K562 (cell line): Measurements from ENCODE around the gene CCDC7. TPM values are rescaled to one million over a fixed set of nuclear protein-coding genes. Genes with fewer than 3 reads are reported as not detected.

Experiments
- ATAC-seq: fragments of 200-7000 bp; cut with Tn5 transposase; 3 replicates; pipeline ENCODE4 v1.9.1; 2020; ENCODE audit warnings: moderate library complexity
- BruUV-seq: library from RNA; stranded (reverse); fragments of 400-500 nt; replicated peaks from 2 replicates; lab custom pipeline; 2021; lab: Mats Ljungman, UMichigan
- CTCF ChIA-PET: fragments of 300-600 bp; formaldehyde crosslinking; extraction: SDS; loops from one replicate; lab custom pipeline; 2021; ENCODE audit warnings: low intra/inter-chr PET ratio; lab: Yijun Ruan, JAX
- POLR2A ChIA-PET: fragments of 300-600, 350-650 bp; sonication (Branson Sonifier 250); formaldehyde crosslinking; extraction: SDS; loops from one replicate; lab custom pipeline; 2021; ENCODE audit warnings: antibody characterized with exemption, inconsistent platforms; lab: Yijun Ruan, JAX
- DNase-seq, 4 experiments: peaks; one replicate each; pipeline versions ENCODE4 v3.0.0 to v3.0.0-alpha.2; 2011 to 2018; ENCODE audit warnings: low spot score in 3 of 4, mixed read lengths in 3 of 4; ENCODE audit errors: extremely low read depth in 1 of 4
- FAIRE-seq: peaks from 2 replicates; lab custom pipeline; 2011; peaks lifted over from hg19 to GRCh38; lab: Jason Lieb, UNC
- H2AFZ ChIP-seq: 2 replicates; pipeline ENCODE4 v1.6.0; 2011; ENCODE audit warnings: low read depth, low read length, control low read depth, inconsistent platforms
- H3K27ac ChIP-seq: fragments of 200-600 bp; 3 replicates; pipeline ENCODE4 v1.8.0; 2011; ENCODE audit warnings: low read depth, mild to moderate bottlenecking, control low read depth, inconsistent platforms, low read length, moderate library complexity, mixed read lengths; ENCODE audit errors: extremely low read depth
- H3K27me3 ChIP-seq, 2 experiments: fragments of 300-600 bp in 1 of 2; 2 replicates in 1 of 2; 3 replicates in 1 of 2; pipeline versions ENCODE4 v1.6.0 to v1.8.0; 2011; ENCODE audit warnings: inconsistent platforms in 2 of 2, low read length in 2 of 2, mild to moderate bottlenecking in 1 of 2, mixed read lengths in 1 of 2, moderate library complexity in 1 of 2; ENCODE audit not compliant: control insufficient read depth in 2 of 2, insufficient read depth in 2 of 2
- H3K36me3 ChIP-seq: fragments of 300-600 bp; 3 replicates; pipeline ENCODE4 v1.8.0; 2011; ENCODE audit warnings: mild to moderate bottlenecking, low read length, inconsistent platforms; ENCODE audit not compliant: control insufficient read depth, insufficient read depth
- H3K4me1 ChIP-seq, 2 experiments: fragments of 200-600 bp in 1 of 2; replicated peaks in 1 of 2; 2 replicates in 1 of 2; 3 replicates in 1 of 2; pipeline versions ENCODE4 v1.5.1 to v1.8.0; 2011; ENCODE audit warnings: inconsistent platforms in 2 of 2, low read length in 2 of 2, mild to moderate bottlenecking in 1 of 2, mixed read lengths in 1 of 2, moderate library complexity in 1 of 2; ENCODE audit not compliant: control insufficient read depth in 2 of 2, insufficient read depth in 2 of 2
- H3K4me2 ChIP-seq: 2 replicates; pipeline ENCODE4 v1.6.1; 2011; ENCODE audit warnings: low read length, control low read depth, inconsistent platforms, mixed read lengths; ENCODE audit not compliant: insufficient read depth
- H3K4me3 ChIP-seq: fragments of 200-600 bp; sonication (generic), shearing (Covaris generic); 2 replicates; pipeline ENCODE4 v1.5.1; 2016; ENCODE audit warnings: control low read depth, inconsistent platforms
- H3K79me2 ChIP-seq: fragments of 200-600 bp; 3 replicates; pipeline ENCODE4 v1.8.0; 2011; ENCODE audit warnings: low read length, inconsistent platforms; ENCODE audit not compliant: control insufficient read depth, insufficient read depth
- H3K9ac ChIP-seq, 2 experiments: 2 replicates each; pipeline versions ENCODE4 v1.6.0 to v1.6.1; 2011; ENCODE audit warnings: low read depth in 2 of 2, low read length in 2 of 2, control low read depth in 1 of 2, inconsistent platforms in 1 of 2, mild to moderate bottlenecking in 1 of 2, mixed read lengths in 1 of 2; ENCODE audit not compliant: insufficient read depth in 1 of 2
- H3K9me1 ChIP-seq: one replicate; pipeline ENCODE4 v1.6.0; 2011; ENCODE audit warnings: inconsistent platforms, mild to moderate bottlenecking, low read length, moderate library complexity; ENCODE audit not compliant: control insufficient read depth, insufficient read depth
- H3K9me3 ChIP-seq: replicated peaks from 2 replicates; pipeline ENCODE4 v1.5.1; 2011; ENCODE audit warnings: low read depth, low read length, inconsistent platforms; ENCODE audit not compliant: control insufficient read depth, insufficient read depth
- H4K20me1 ChIP-seq: replicated peaks from 2 replicates; pipeline ENCODE4 v1.6.1; 2011; ENCODE audit warnings: low read length, inconsistent platforms, mixed read lengths; ENCODE audit not compliant: control insufficient read depth, insufficient read depth
- C11orf30 ChIP-seq: fragments of 450-650 bp; IDR thresholded peaks from 2 replicates; pipeline ENCODE4 v1.6.1; 2016; ENCODE audit warnings: low read depth, mild to moderate bottlenecking
- FOXA1 ChIP-seq: fragments of 450-650 bp; IDR thresholded peaks from 2 replicates; pipeline ENCODE4 v1.6.1; 2016; ENCODE audit warnings: mild to moderate bottlenecking, borderline replicate concordance
- HNRNPUL1 ChIP-seq: fragments of 200-400 bp; formaldehyde crosslinking; IDR thresholded peaks from 2 replicates; pipeline ENCODE4 v1.6.1; 2017; ENCODE audit warnings: low read length
- SIN3A ChIP-seq, 2 experiments: fragments of 150-350 bp in 1 of 2; IDR thresholded peaks; 2 replicates each; pipeline ENCODE4 v1.6.1; 2011 to 2016; ENCODE audit warnings: borderline replicate concordance in 2 of 2, low read depth in 2 of 2, low read length in 2 of 2, mild to moderate bottlenecking in 2 of 2, moderate library complexity in 2 of 2; ENCODE audit not compliant: control insufficient read depth in 1 of 2
- SREBF2 ChIP-seq: sonication (generic); formaldehyde crosslinking; IDR thresholded peaks from 2 replicates; pipeline ENCODE4 v1.4.0; 2020; ENCODE audit warnings: mild to moderate bottlenecking, missing genetic modification reagents
- SRSF9 ChIP-seq: fragments of 200-400 bp; formaldehyde crosslinking; IDR thresholded peaks from 2 replicates; pipeline ENCODE4 v1.6.1; 2017; ENCODE audit warnings: low read depth, low read length, borderline replicate concordance
- TRIM25 ChIP-seq: fragments of 450-650 bp; IDR thresholded peaks from 2 replicates; pipeline ENCODE4 v1.7.0; 2016; ENCODE audit warnings: borderline replicate concordance
- ZNF133 ChIP-seq: fragments of 250-450 bp; sonication (Bioruptor Pico); IDR thresholded peaks from 2 replicates; pipeline ENCODE4 v1.4.0; 2020; ENCODE audit warnings: mild to moderate bottlenecking
- ZNF146 ChIP-seq: IDR thresholded peaks from one replicate; pipeline ENCODE4 v1.6.1; 2018; ENCODE audit warnings: missing compliant biosample characterization; ENCODE audit not compliant: unreplicated experiment
- ZNF197 ChIP-seq: fragments of 200-800 bp; sonication (Bioruptor generic); IDR thresholded peaks from 2 replicates; pipeline ENCODE4 v1.6.1; 2016; ENCODE audit warnings: low read depth, missing genetic modification characterization, missing compliant biosample characterization
- WGBS: fragments of 100-300 bp; shearing (Covaris generic); methylation state at CpG from one replicate; pipeline ENCODE4 v1.1.6; 2016; ENCODE audit warnings: low coverage, mixed read lengths; ENCODE audit not compliant: insufficient coverage; ENCODE audit errors: missing lambda C conversion rate; 5-methylcytosine and 5-hydroxymethylcytosine counted together
- in situ Hi-C: fragments of 300-500 bp; cut with MboI; formaldehyde crosslinking; loops from 4 replicates; pipeline ENCODE4 v1.15.0; 2018; ENCODE audit warnings: inconsistent platforms, mixed read lengths
- intact Hi-C: fragments of 100-400 bp; cut with micrococcal nuclease; formaldehyde crosslinking; loops from 2 replicates; pipeline ENCODE4 v1.14.2; 2022
- polyA plus RNA-seq, 8 experiments: library from polyadenylated mRNA; depleted of rRNA in 4 of 8; stranded (reverse) in 5 of 8; unstranded in 3 of 8; fragments of >200 nt; fragmentation: Nextera tagmentation in 2 of 8; fragmentation: Illumina TruSeq in 1 of 8; extraction: Ambion mirVana in 2 of 8; extraction: Trizol in 1 of 8; gene quantifications; 2 replicates each; pipeline versions ENCODE4 v1.2.1 to v1.2.3, GENCODE V29; 2011 to 2014; ENCODE audit warnings: inconsistent platforms in 1 of 8, missing spikeins in 1 of 8
- total RNA-seq, 7 experiments: library from RNA; depleted of rRNA in 6 of 7; stranded (reverse); fragments of >200 nt in 6 of 7; fragmentation: Illumina TruSeq in 2 of 7; extraction: Trizol in 2 of 7; gene quantifications; 2 replicates each; pipeline versions ENCODE4 v1.2.1 to v1.2.3, GENCODE V29; 2011 to 2021; ENCODE audit warnings: low replicate concordance in 1 of 7
- TF ChIP-seq, protein P1 (sequence below): sonication (generic); formaldehyde crosslinking; IDR thresholded peaks from 2 replicates; pipeline ENCODE4 v1.8.1; 2023; ENCODE audit warnings: mild to moderate bottlenecking, missing genetic modification reagents, moderate library complexity
- TF ChIP-seq, protein P2 (sequence below): sonication (generic); formaldehyde crosslinking; IDR thresholded peaks from 2 replicates; pipeline ENCODE4 v1.8.0; 2022; ENCODE audit warnings: mild to moderate bottlenecking, missing genetic modification reagents, borderline replicate concordance

The CCDC7 gene
- total and polyA plus RNA-seq, 9 of the 15 experiments (the other 6 are each of a cell fraction or from before 2014, with no cell fraction given), result 1.5 to 6.6 (median 2.7) TPM

DNA sequence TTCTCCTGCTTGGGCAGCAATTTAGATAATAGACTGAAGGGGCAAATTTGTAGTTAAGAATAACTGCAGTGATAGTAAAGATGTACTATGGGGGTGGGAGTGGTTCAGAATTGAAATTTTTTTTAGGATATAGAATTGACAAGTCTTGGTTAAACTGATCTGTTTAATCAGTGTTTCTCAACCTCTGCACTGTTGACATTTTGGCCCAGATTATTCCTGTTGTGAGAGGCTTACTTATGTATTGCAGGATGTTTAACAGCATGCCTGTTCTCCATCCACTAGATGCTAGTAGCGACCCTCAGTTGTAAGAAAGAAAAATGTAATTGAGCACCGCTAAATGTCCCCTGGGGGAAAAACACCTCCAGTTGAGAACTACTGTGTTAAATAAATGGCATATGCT lies 176.5 kb downstream of the CCDC7 start:
- no peak for FAIRE-seq
- Histone ChIP-seq H3K4me3 (no peak overlapping the region), H3K9ac (no peak overlapping the region), H2AFZ (no peak overlapping the region), H4K20me1 (no peaks in the 10 kb centered on the region), H3K27ac (no peak overlapping the region), H3K4me1 (no peaks in the 10 kb centered on the region), H3K79me2 (no peaks in the 10 kb centered on the region), H3K27me3 (no peaks in the 10 kb centered on the region), H3K9me3 (no peaks in the 10 kb centered on the region), H3K36me3 (no peaks in the 10 kb centered on the region), H3K9me1 (no peaks in the 10 kb centered on the region), H3K4me2 (no peak overlapping the region)
- intact Hi-C loops, result no loop called here
- no peak for TF ChIP-seq C11orf30
- TF ChIP-seq SIN3A (IDR thresholded peaks at IDR 0.05; ENCODE audit: borderline replicate concordance in 2 of 2, control insufficient read depth in 1 of 2, low read depth in 2 of 2, low read length in 2 of 2), result no peak
- no peak for TF ChIP-seq ZNF133 (CRISPR knock-in tag)
- TF ChIP-seq SRSF9, result no peak
- TF ChIP-seq ZNF146 (CRISPR knock-in tag), result no peak
- TF ChIP-seq HNRNPUL1, result no peak
- TF ChIP-seq FOXA1, result no peak
- TF ChIP-seq, protein P1, sequence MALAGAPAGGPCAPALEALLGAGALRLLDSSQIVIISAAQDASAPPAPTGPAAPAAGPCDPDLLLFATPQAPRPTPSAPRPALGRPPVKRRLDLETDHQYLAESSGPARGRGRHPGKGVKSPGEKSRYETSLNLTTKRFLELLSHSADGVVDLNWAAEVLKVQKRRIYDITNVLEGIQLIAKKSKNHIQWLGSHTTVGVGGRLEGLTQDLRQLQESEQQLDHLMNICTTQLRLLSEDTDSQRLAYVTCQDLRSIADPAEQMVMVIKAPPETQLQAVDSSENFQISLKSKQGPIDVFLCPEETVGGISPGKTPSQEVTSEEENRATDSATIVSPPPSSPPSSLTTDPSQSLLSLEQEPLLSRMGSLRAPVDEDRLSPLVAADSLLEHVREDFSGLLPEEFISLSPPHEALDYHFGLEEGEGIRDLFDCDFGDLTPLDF, result no peak
- TF ChIP-seq SREBF2 (CRISPR knock-in tag), result no peak
- TF ChIP-seq, protein P2, sequence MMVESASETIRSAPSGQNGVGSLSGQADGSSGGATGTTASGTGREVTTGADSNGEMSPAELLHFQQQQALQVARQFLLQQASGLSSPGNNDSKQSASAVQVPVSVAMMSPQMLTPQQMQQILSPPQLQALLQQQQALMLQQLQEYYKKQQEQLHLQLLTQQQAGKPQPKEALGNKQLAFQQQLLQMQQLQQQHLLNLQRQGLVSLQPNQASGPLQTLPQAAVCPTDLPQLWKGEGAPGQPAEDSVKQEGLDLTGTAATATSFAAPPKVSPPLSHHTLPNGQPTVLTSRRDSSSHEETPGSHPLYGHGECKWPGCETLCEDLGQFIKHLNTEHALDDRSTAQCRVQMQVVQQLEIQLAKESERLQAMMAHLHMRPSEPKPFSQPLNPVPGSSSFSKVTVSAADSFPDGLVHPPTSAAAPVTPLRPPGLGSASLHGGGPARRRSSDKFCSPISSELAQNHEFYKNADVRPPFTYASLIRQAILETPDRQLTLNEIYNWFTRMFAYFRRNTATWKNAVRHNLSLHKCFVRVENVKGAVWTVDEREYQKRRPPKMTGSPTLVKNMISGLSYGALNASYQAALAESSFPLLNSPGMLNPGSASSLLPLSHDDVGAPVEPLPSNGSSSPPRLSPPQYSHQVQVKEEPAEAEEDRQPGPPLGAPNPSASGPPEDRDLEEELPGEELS (CRISPR knock-in tag), result no peak
- TF ChIP-seq ZNF197 (CRISPR knock-in tag), result no peak
- no peak for TF ChIP-seq TRIM25
- CTCF ChIA-PET, result no interaction called here
- WGBS, result 0% methylated on average over 2 of the region's 2 CpGs
- no peak for ATAC-seq
- no TSS peak for BruUV-seq
- in situ Hi-C loops, result no loop called here
- POLR2A ChIA-PET, result no interaction called here
- DNase-seq, result no peak
